Activated effector memory CD4-positive, alpha-beta T cell treated with Interleukin-2 at 50 U/mL for 16 hours (primary cell): Measurements from ENCODE around the gene TGFBR2.

Source experiments
- DNase-seq: peaks from one replicate; pipeline ENCODE4 v3.0.0-alpha.2; 2020

Gene TGFBR2

DNA sequence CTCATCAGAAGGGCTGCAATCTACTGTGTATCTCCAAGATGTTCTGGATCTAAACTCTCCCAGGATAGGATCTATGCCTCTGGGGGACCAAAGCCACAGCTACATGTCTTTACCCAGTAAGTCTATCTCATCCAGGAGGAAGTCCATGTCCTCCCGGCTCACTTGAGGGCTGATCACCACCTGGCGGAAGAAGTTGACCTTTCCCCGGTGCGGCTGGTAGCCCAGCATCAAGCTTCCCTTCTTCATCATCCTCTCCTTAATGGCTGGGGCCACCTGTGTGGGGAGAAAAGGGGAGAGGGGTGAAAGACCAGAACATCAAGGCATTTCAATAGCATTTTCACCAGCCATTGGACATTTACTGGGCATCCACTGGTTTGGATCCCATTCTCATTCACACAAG, 121.7 kb downstream of the TGFBR2 start:
- no peak for DNase-seq

DNA sequence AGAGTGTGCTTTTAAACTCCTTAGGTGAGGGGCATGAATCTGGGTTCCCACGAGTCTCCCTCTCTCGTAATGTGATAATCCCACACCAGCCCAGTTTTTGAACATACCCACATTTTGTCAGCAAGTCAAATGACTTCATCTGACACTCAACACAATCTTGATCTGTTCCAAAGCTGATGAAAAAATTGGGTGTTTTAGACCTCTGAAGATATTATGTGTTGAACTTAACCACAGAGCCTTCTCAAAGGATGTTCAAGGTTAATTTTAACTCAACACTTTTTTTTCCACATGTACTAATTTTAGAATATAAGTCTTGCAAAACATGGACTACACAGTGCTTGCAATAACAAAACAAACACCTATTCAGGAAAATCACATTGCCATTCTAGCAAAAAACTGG, 123.1 kb downstream of the TGFBR2 start:
- DNase-seq = no peak

DNA sequence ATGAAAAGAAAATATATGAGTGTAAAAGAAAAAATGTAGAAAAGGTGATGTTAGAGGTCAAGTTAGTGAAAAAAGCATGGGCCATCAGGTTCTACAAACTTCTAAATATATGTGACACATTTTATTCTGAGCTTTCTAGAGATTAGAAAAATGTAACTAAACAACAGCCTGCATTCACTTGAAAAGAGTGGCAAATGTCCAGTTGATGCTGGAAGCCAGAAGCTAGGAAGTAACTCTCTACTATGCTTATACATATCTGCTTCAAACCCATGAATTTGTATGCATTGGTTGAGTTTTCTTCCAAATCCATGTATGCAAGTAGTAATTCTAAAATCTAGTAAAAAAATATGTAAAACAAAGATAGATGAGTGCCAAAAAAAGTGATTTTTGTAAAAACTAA, 123.5 kb downstream of the TGFBR2 start:
- no peak for DNase-seq

DNA sequence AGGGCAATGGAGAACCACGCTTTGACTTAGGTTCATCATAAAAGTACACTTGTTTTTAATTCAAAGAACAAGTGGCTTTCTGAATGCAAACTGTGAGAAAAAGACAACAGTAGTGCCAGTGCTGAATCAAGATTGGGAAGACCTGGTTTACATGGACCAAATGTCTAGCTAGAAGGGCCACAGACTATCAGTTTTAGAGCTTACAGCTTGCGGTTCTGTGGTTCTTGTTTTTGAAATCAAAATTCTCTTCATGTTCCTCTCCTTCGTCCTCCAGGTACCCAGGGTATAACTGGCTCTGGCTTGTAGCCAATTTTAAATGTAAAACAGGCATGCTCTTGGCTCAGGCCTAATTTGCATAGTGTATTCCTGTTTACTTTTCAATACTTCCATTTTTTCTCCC, 124.6 kb downstream of the TGFBR2 start:
- DNase-seq = no peak

DNA sequence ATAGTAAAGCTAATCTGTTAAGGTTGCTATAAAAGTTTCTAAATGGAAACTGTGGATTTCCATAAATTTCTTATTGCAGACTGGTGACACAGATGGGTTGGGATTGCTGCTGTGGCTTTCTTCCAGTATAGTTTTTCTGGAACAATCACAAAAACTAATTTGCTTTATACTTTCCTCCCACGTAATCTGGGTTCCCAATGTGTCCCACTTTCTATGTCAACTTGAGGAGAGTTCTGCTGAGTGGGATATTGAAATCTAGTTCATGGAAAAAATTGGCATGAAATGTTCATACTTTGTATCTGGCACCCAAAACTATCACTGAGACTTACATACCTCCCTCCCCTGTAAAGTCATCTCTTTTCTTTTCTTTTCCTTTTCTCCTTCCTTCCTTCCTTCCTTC, 126.8 kb downstream of the TGFBR2 start:
- DNase-seq = no peak

DNA sequence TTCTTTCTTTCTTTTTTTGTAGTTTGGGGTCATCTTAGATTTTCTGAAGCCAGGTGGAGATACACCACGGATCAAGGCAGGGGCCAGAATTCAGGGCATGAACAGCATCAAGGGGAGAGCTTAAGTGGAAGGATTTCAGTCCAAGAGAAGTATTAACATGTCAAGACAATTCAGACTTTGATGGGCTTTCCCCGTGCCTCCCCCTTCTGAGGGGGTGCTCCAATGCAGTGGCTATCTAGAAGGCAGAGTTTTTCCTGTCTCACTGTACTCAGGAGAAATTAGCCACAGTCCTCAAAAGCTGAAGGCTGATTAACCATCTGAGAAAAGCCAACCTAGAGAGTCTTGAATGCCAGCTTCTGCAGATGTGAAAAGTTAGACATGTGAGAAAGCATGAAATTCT, 127.3 kb downstream of the TGFBR2 start:
- DNase-seq = no peak

DNA sequence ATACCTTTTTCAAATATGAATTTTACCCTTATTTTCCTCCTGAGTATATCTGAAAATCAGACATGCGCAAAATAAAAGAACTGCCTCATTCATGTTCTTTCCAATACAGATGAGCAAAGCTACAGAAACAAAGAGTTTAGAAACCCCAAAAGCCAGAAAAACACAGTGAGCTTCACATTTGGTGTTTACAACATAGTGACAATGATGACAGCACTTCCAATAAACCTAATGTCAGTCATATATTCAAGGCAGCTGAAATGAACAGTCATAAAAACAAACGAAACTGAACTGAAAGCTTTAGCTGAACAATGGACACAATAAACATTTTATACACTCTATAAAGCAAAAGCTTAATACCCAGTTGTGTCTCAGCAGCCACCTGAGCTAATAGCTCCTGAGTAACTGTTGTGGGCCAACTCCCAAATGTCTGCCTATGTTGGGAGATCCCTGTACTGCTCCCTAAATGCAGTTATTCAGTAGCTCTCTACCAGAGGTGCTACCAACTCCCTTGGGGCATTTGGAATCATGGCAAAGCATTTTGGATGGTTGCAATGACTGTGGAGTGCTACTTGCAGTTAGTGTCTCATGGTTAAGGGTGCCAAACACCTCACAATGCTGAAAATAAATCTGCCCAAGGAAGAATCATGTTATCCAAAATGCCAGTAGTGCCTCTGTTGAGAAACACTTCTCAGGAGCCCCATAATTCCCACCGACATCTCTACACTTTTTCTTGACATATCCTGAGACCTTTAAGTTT, 131.5 kb downstream of the TGFBR2 start:
- DNase-seq = no peak

DNA sequence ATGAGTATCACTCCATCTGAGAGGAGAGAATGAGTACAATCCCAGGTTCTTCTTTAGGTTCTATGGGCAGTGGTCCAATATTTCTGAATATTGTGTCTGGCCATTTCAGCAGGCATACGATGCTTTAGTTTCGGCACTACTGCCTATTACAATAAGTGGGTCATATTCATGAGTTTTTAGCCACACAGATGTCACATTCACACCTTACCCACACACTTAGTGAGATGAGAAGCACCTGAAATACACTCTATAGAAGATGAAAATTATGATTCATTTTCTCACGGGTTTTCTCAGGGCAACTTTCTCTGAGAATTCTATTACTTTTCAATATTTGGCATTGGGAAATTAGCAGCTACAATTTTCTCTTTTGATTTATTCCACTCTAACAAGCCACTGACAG, 132.2 kb downstream of the TGFBR2 start:
- DNase-seq = no peak

DNA sequence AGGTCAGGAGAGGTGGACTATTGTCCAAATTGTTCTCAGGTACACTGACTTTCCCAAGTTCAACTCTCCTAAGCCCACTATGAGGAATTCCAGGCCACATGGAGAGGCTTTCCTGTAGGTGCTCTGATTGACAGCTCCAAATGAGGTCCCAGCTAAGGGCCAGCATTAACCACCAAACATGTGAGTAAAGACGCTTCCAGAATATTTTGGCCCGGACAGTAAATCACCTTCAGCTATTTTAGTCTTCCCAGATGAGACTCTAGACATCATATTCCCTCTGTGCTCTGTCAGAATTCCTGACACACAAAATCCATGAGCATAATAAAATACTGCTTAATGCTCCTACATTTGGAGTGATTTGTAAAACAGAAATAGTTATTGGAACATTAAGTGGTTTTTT, 135.5 kb downstream of the TGFBR2 start:
- no peak for DNase-seq

DNA sequence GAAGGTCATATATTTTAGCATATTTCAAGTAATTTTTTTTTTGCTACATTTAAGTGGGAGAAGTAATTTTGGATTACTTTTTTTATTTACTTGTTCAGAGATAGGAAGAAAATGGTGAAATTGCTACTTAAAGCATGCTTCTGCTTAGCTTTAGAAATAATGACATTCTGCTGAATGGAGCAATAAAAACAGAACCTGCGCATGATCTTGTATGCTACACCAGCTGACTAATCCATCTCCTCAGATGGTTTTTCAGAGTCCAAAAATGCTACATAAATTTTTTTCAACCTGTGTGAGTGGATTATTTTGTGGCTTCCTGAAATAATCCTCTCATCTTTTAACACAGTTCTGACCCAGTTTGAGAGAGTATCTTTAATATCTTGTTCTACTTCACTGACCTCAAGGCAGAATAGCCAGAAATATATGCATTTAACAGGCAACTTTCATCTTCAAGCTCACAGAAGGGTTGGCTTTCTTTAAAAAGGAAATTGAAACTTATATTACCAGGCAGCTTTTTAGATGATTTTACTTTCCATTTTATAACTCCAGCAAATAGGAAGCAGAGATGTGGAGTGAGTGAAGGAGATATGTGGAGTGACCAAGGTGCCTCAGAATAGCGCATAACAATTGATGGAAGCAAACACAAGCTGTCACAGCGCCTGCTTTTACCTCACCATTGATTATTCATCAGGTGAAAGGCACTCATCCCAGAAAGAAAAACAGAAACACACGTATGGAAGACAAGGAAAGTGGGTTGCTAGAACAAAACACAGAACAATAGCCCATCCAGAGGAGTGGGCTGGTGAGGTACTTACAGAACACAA, 136.6 kb downstream of the TGFBR2 start:
- no peak for DNase-seq
